H9 (cell line): Measurements from ENCODE around the gene IRF2BPL. TPM values are rescaled to one million over a fixed set of nuclear protein-coding genes. Genes with fewer than 3 reads are reported as not detected.

Experiments
- DNase-seq: peaks from one replicate; pipeline ENCODE4 v3.0.0-alpha.2; 2017
- H2AFZ ChIP-seq: one replicate; pipeline ENCODE4 v1.6.1; 2013; ENCODE audit warnings: mild to moderate bottlenecking, low read length, control low read depth, moderate library complexity
- H2AK5ac ChIP-seq: 2 replicates; pipeline ENCODE4 v1.6.1; 2013; ENCODE audit warnings: low read length, control low read depth, mixed read lengths; ENCODE audit not compliant: insufficient read length
- H2BK120ac ChIP-seq: one replicate; pipeline ENCODE4 v1.6.1; 2013; ENCODE audit warnings: low read depth, mild to moderate bottlenecking, low read length, control low read depth, inconsistent platforms; ENCODE audit not compliant: poor library complexity, severe bottlenecking
- H2BK12ac ChIP-seq: 2 replicates; pipeline ENCODE4 v1.6.1; 2013; ENCODE audit warnings: low read length, control low read depth, mixed read lengths, low read depth; ENCODE audit not compliant: insufficient read length
- H2BK15ac ChIP-seq: 2 replicates; pipeline ENCODE4 v1.6.1; 2013; ENCODE audit warnings: low read depth, low read length, control low read depth
- H2BK20ac ChIP-seq: one replicate; pipeline ENCODE4 v1.6.1; 2013; ENCODE audit warnings: low read depth, mild to moderate bottlenecking, low read length, control low read depth, inconsistent platforms; ENCODE audit not compliant: poor library complexity, severe bottlenecking
- H2BK5ac ChIP-seq: 2 replicates; pipeline ENCODE4 v1.6.1; 2013; ENCODE audit warnings: low read length, control low read depth, mixed read lengths; ENCODE audit not compliant: insufficient read length
- H3K14ac ChIP-seq: 2 replicates; pipeline ENCODE4 v1.6.1; 2013; ENCODE audit warnings: low read length, control low read depth; ENCODE audit not compliant: insufficient read depth
- H3K18ac ChIP-seq: 2 replicates; pipeline ENCODE4 v1.6.1; 2013; ENCODE audit warnings: low read depth, mild to moderate bottlenecking, mixed read lengths, low read length, control low read depth; ENCODE audit not compliant: insufficient read length
- H3K23ac ChIP-seq: 2 replicates; pipeline ENCODE4 v1.6.1; 2013; ENCODE audit warnings: low read length, control low read depth, mixed read lengths, low read depth; ENCODE audit not compliant: insufficient read length
- H3K23me2 ChIP-seq: 2 replicates; pipeline ENCODE4 v1.6.1; 2013; ENCODE audit warnings: low read depth, mild to moderate bottlenecking, mixed read lengths, low read length, control low read depth; ENCODE audit not compliant: insufficient read length, poor library complexity, severe bottlenecking
- H3K27ac ChIP-seq: 2 replicates; pipeline ENCODE4 v1.5.1; 2013; ENCODE audit warnings: low read length, control low read depth, mixed read lengths, low read depth; ENCODE audit not compliant: insufficient read length
- H3K27me3 ChIP-seq: 2 replicates; pipeline ENCODE4 v1.6.1; 2013; ENCODE audit warnings: low read length, control low read depth, inconsistent platforms; ENCODE audit not compliant: insufficient read depth
- H3K4ac ChIP-seq: 2 replicates; pipeline ENCODE4 v1.6.1; 2013; ENCODE audit warnings: low read depth, mild to moderate bottlenecking, control low read depth, inconsistent platforms, low read length, moderate library complexity
- H3K4me1 ChIP-seq: 2 replicates; pipeline ENCODE4 v1.6.1; 2013; ENCODE audit warnings: low read length, control low read depth, inconsistent platforms; ENCODE audit not compliant: insufficient read depth
- H3K4me2 ChIP-seq: 2 replicates; pipeline ENCODE4 v1.6.1; 2013; ENCODE audit warnings: low read length, control low read depth, mixed read lengths; ENCODE audit not compliant: insufficient read length, insufficient read depth
- H3K56ac ChIP-seq: 2 replicates; pipeline ENCODE4 v1.6.1; 2013; ENCODE audit warnings: low read depth, mild to moderate bottlenecking, mixed read lengths, low read length, control low read depth; ENCODE audit not compliant: insufficient read length
- H3K79me1 ChIP-seq: 2 replicates; pipeline ENCODE4 v1.6.1; 2013; ENCODE audit warnings: low read depth, mild to moderate bottlenecking, moderate library complexity, low read length, control low read depth, inconsistent platforms; ENCODE audit not compliant: insufficient read depth, poor library complexity, severe bottlenecking
- H3K79me2 ChIP-seq: 2 replicates; pipeline ENCODE4 v1.6.1; 2013; ENCODE audit warnings: low read length, control low read depth, inconsistent platforms; ENCODE audit not compliant: insufficient read depth
- H3K9ac ChIP-seq: 2 replicates; pipeline ENCODE4 v1.6.1; 2013; ENCODE audit warnings: low read length, control low read depth, mixed read lengths; ENCODE audit not compliant: insufficient read length; ENCODE audit errors: extremely low read depth
- H3K9me3 ChIP-seq: one replicate; pipeline ENCODE4 v1.6.1; 2013; ENCODE audit warnings: low read depth, low read length, inconsistent platforms; ENCODE audit not compliant: control insufficient read depth
- H3T11ph ChIP-seq: one replicate; pipeline ENCODE4 v1.6.1; 2013; ENCODE audit warnings: mild to moderate bottlenecking, low read length, control low read depth, inconsistent platforms
- H4K20me1 ChIP-seq: one replicate; pipeline ENCODE4 v1.6.1; 2013; ENCODE audit not compliant: control insufficient read depth, insufficient read length, insufficient read depth
- H4K5ac ChIP-seq: 2 replicates; pipeline ENCODE4 v1.6.1; 2013; ENCODE audit warnings: low read depth, mild to moderate bottlenecking, mixed read lengths, low read length, control low read depth; ENCODE audit not compliant: insufficient read length
- H4K8ac ChIP-seq: replicated peaks from 2 replicates; pipeline ENCODE4 v1.6.1; 2013; ENCODE audit warnings: low read length, control low read depth, mixed read lengths, low read depth; ENCODE audit not compliant: insufficient read length
- H4K91ac ChIP-seq: 2 replicates; pipeline ENCODE4 v1.6.1; 2013; ENCODE audit warnings: low read depth, mild to moderate bottlenecking, moderate library complexity, mixed read lengths, low read length, control low read depth; ENCODE audit not compliant: insufficient read length
- H3K27ac Mint-ChIP-seq, 3 experiments: 2 replicates in 2 of 3; 3 replicates in 1 of 3; pipeline ENCODE4 v1.8.0; 2020 to 2021; ENCODE audit warnings: mixed read lengths in 3 of 3, mild to moderate bottlenecking in 1 of 3, moderate library complexity in 1 of 3
- H3K27me3 Mint-ChIP-seq: 2 replicates; pipeline ENCODE4 v1.8.0; 2021; ENCODE audit warnings: low read depth, mild to moderate bottlenecking, moderate library complexity, mixed read lengths
- H3K36me3 Mint-ChIP-seq, 3 experiments: 2 replicates in 2 of 3; 3 replicates in 1 of 3; pipeline ENCODE4 v1.8.0; 2020 to 2021; ENCODE audit warnings: low read depth in 3 of 3, mixed read lengths in 3 of 3; ENCODE audit not compliant: insufficient read depth in 1 of 3
- H3K4me1 Mint-ChIP-seq, 2 experiments: 2 replicates each; pipeline ENCODE4 v1.8.0; 2020; ENCODE audit warnings: mixed read lengths in 2 of 2
- H3K4me3 Mint-ChIP-seq, 2 experiments: 2 replicates in 1 of 2; 3 replicates in 1 of 2; pipeline ENCODE4 v1.8.0; 2020 to 2021; ENCODE audit warnings: mild to moderate bottlenecking in 2 of 2, mixed read lengths in 2 of 2, moderate library complexity in 1 of 2
- H3K9me3 Mint-ChIP-seq, 2 experiments: 2 replicates in 1 of 2; 3 replicates in 1 of 2; pipeline ENCODE4 v1.8.0; 2020; ENCODE audit warnings: mild to moderate bottlenecking in 2 of 2, mixed read lengths in 2 of 2, moderate library complexity in 1 of 2
- WGBS: extraction: QIAGEN DNeasy Blood & Tissue Kit; methylation state at CpG from one replicate; pipeline ENCODE4 v1.1.7; 2013; ENCODE audit warnings: missing lambda C conversion rate, low lambda C conversion rate, mixed read lengths; ENCODE audit not compliant: insufficient read length; ENCODE audit errors: extremely low coverage; 5-methylcytosine and 5-hydroxymethylcytosine counted together
- total RNA-seq: library from RNA; stranded (reverse); gene quantifications from 2 replicates; pipeline ENCODE4 v1.2.1, GENCODE V29; 2021
- TF ChIP-seq, protein P1 (sequence below): fragments of 200-600 bp; sonication (generic); conservative IDR thresholded peaks from 3 replicates; pipeline ENCODE4 v1.8.0; 2021; ENCODE audit warnings: antibody characterized with exemption, mild to moderate bottlenecking

The IRF2BPL gene
- total RNA-seq, 1 experiment from 2014 or later, result 59.0 TPM

DNA sequence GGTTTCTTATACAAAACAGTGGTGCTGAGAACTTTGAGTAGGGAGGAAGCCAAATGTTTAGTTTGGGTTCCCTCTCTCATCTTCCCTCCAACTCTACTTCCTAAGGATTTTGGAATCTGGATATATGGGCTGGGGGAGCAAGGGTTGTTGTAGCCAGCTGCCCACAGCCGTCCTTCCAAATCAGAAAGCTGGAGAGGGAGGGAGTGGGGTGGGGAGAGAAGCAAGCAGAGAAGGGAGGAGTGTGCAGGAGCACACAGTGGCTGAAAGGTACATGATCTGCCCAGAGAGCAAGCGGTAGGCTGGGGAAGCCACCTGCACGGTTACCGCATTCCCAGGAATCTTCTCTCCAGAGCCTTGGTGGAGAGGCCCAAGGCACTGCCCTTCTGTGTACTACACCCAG, 52.7 kb downstream of the IRF2BPL start:
- Mint-ChIP-seq H3K27me3 (no peaks in the 10 kb centered on the region), H3K4me3 (no peak overlapping the region), H3K9me3 (no peaks in the 10 kb centered on the region; a peak in 2 of 5 replicates), H3K4me1 (peaks cover 24 to 30% of the 10 kb centered on the region in 2 experiments), H3K36me3 (no peaks in the 10 kb centered on the region), H3K27ac (no peak overlapping the region)
- TF ChIP-seq, protein P1, sequence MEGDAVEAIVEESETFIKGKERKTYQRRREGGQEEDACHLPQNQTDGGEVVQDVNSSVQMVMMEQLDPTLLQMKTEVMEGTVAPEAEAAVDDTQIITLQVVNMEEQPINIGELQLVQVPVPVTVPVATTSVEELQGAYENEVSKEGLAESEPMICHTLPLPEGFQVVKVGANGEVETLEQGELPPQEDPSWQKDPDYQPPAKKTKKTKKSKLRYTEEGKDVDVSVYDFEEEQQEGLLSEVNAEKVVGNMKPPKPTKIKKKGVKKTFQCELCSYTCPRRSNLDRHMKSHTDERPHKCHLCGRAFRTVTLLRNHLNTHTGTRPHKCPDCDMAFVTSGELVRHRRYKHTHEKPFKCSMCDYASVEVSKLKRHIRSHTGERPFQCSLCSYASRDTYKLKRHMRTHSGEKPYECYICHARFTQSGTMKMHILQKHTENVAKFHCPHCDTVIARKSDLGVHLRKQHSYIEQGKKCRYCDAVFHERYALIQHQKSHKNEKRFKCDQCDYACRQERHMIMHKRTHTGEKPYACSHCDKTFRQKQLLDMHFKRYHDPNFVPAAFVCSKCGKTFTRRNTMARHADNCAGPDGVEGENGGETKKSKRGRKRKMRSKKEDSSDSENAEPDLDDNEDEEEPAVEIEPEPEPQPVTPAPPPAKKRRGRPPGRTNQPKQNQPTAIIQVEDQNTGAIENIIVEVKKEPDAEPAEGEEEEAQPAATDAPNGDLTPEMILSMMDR, result no peak
- Histone ChIP-seq H4K91ac (no peak overlapping the region), H3K18ac (no peak overlapping the region), H3T11ph (no peak overlapping the region), H2BK5ac (no peak overlapping the region), H2AK5ac (no peak overlapping the region), H2BK12ac (no peak overlapping the region), H3K79me1 (no peaks in the 10 kb centered on the region), H4K5ac (no peak overlapping the region), H3K9ac (no peak overlapping the region), H3K27me3 (no peaks in the 10 kb centered on the region), H3K23me2 (no peaks in the 10 kb centered on the region), H2BK15ac (no peak overlapping the region), H2AFZ (no peak overlapping the region), H4K8ac (no peak overlapping the region), H3K4me1 (no peaks in the 10 kb centered on the region), H3K56ac (no peak overlapping the region), H3K9me3 (no peaks in the 10 kb centered on the region), H3K4me2 (no peak overlapping the region), H4K20me1 (no peaks in the 10 kb centered on the region), H3K4ac (no peak overlapping the region), H3K14ac (no peak overlapping the region), H2BK20ac (no peak overlapping the region), H3K79me2 (no peaks in the 10 kb centered on the region), H3K23ac (no peak overlapping the region), H2BK120ac (no peak overlapping the region), H3K27ac (no peak overlapping the region)
- WGBS, result no CpG with 5 or more reads among the region's 4 CpGs
- no peak for DNase-seq
